DOHH2 (cell line): ENCODE results near the gene MAPK4.

Experiments used
- EZH2phosphoT487 ChIP-seq: fragments of 200-600 bp; sonication (generic); IDR thresholded peaks from 2 replicates; pipeline ENCODE4 v1.6.1; 2017; ENCODE audit warnings: borderline replicate concordance, mild to moderate bottlenecking, antibody characterized with exemption, low read length, moderate library complexity, mixed read lengths
- TF ChIP-seq, protein P1 (sequence below): fragments of 200-600 bp; sonication (generic); IDR thresholded peaks from one replicate; pipeline ENCODE4 v1.5.1; 2014; ENCODE audit warnings: antibody characterized with exemption, mild to moderate bottlenecking, low read depth, low read length; ENCODE audit not compliant: poor library complexity, severe bottlenecking

DNA sequence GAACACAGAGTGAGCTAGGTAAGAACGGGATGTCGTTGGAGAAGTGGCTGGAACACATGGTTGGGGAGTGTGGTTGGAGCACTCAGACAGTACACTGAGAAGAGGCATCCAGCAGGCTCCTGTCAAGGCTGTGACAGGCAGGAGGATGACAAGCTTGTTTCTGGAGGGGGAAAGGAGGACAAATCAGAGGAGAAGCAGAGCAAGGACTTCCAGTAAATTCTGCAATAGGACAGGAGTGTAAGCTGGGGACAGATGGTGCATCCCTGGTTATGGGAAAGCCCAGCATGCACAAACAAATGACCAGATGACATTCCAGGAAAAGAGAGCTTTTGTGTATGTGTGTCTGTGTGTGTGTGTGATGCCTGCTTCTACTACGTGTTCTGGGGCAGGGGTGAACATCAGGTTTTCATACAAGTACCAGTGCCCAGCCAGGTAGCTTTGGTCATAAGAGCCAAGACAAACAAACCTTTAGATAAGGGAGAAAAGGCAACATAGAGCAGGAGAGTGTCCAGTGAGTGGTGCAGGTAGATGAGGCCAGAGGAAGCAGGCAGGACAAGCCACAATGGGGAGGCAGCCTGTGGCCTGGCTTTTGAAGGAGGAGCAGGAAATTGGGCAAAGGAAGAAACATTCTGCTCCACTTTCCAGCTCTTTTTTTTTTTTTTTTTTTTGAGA, 32.1 kb upstream of the MAPK4 start:
- TF ChIP-seq, protein P1, sequence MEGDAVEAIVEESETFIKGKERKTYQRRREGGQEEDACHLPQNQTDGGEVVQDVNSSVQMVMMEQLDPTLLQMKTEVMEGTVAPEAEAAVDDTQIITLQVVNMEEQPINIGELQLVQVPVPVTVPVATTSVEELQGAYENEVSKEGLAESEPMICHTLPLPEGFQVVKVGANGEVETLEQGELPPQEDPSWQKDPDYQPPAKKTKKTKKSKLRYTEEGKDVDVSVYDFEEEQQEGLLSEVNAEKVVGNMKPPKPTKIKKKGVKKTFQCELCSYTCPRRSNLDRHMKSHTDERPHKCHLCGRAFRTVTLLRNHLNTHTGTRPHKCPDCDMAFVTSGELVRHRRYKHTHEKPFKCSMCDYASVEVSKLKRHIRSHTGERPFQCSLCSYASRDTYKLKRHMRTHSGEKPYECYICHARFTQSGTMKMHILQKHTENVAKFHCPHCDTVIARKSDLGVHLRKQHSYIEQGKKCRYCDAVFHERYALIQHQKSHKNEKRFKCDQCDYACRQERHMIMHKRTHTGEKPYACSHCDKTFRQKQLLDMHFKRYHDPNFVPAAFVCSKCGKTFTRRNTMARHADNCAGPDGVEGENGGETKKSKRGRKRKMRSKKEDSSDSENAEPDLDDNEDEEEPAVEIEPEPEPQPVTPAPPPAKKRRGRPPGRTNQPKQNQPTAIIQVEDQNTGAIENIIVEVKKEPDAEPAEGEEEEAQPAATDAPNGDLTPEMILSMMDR = no peak
- TF ChIP-seq EZH2phosphoT487 = no peak
